Measurements from ENCODE around the gene GPATCH1.

GPATCH1 gene

DNA sequence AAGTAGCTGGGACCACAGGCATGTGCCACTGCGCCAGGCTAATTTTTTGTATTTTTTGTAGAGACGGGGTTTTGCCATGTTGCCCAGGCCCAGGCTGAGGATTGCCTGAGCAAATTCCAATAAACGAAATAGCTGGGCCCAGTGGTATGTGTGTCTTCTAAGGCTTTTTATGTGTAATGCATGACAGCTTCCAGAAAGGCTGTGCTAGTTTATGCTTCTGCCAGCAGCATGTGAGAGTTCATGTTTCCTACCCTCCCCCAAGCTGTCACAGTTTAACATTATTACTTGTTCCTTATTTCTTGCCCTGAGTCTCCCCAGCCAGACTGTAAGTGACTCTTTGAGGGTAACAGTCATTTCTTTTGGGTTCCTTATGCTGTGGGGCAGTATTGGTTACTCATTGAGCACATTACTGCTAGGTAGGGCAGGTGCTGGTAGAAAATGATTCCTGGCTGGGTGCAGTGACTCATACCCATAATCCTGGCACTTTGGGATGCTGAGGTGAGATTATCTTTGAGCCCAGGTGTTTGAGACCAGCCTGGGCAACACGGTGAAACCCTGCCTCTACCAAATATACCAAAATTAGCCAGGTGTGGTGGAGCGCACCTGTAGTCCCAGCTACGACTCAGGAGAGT is 13.6 kb downstream of the GPATCH1 start:
- no peak overlapping the region for H3K4me3 ChIP-seq (ENCODE audit: low read depth, low read length)
- 0 out of 2 replicates have a peak overlapping the region, but pooled peaks have one; percentile 49 for H3K27ac ChIP-seq (ENCODE audit: extremely low read depth, low read depth, low read length)
- POLR2A ChIA-PET, result interaction anchor here (0.7 kb wide), 2 partner anchors 59 to 1460 kb away, joined by 3 to 4 read pairs; no protein-coding TSS in a partner anchor
- peaks cover 74 to 97% of the 10 kb centered on the region in 2 experiments for H3K36me3 ChIP-seq (ENCODE audit: control insufficient read depth in 2 of 2, insufficient read depth in 1 of 2, low read length in 2 of 2)
- H3K4me1 ChIP-seq (ENCODE audit: control insufficient read depth, insufficient read depth, low read length), result no peaks in the 10 kb centered on the region
- TF ChIP-seq, protein P1, sequence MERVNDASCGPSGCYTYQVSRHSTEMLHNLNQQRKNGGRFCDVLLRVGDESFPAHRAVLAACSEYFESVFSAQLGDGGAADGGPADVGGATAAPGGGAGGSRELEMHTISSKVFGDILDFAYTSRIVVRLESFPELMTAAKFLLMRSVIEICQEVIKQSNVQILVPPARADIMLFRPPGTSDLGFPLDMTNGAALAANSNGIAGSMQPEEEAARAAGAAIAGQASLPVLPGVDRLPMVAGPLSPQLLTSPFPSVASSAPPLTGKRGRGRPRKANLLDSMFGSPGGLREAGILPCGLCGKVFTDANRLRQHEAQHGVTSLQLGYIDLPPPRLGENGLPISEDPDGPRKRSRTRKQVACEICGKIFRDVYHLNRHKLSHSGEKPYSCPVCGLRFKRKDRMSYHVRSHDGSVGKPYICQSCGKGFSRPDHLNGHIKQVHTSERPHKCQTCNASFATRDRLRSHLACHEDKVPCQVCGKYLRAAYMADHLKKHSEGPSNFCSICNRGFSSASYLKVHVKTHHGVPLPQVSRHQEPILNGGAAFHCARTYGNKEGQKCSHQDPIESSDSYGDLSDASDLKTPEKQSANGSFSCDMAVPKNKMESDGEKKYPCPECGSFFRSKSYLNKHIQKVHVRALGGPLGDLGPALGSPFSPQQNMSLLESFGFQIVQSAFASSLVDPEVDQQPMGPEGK (tag by site-specific recombination; IDR thresholded peaks at IDR 0.05), result no peak
- no peak for TF ChIP-seq ZXDB (tag by site-specific recombination; IDR thresholded peaks at IDR 0.05)
- no peak for TF ChIP-seq OVOL3 (tag by site-specific recombination; IDR thresholded peaks at IDR 0.05)
- TF ChIP-seq EGR2 (tag by site-specific recombination; IDR thresholded peaks at IDR 0.05; ENCODE audit: low read depth), result no peak
- H3K9me3 ChIP-seq (ENCODE audit: control insufficient read depth, insufficient read depth, low read depth, low read length), result no peaks in the 10 kb centered on the region
- CTCF ChIA-PET, result interaction anchor here (0.5 to 1.9 kb wide), 2 partner anchors 25 to 90 kb away, joined by 4 to 5 read pairs; no protein-coding TSS in a partner anchor

DNA sequence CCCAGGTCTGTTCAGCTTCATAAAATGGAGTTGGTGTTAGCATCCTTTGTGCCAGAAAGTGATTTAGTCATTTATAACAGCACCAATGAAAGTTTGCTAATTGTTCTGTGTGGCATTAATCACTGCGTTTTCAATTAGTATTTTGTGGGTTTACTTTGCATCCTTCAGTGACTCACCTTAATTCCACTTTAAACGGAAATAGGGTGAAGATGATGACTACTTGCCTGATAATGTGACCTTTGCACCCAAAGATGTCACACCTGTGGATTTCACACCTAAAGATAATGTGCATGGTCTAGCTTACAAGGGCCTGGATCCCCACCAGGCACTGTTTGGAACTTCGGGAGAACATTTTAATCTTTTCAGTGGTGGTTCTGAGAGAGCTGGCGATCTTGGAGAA is 15.0 kb downstream of the GPATCH1 start:
- Histone ChIP-seq H3K4me3 (ENCODE audit: low read depth, low read length) (no peak overlapping the region), H3K36me3 (ENCODE audit: control insufficient read depth in 2 of 2, insufficient read depth in 1 of 2, low read length in 2 of 2) (peaks cover 68 to 97% of the 10 kb centered on the region in 2 experiments), H3K27ac (ENCODE audit: extremely low read depth, low read depth, low read length) (no peak overlapping the region), H3K9me3 (ENCODE audit: control insufficient read depth, insufficient read depth, low read depth, low read length) (no peaks in the 10 kb centered on the region), H3K4me1 (ENCODE audit: control insufficient read depth, insufficient read depth, low read length) (no peaks in the 10 kb centered on the region)
- ChIA-PET POLR2A (interaction anchor here (0.5 to 1.0 kb wide), 2 partner anchors 16 to 21 kb away, joined by 3 to 4 read pairs; no protein-coding TSS in a partner anchor), CTCF (interaction anchor here (0.6 to 1.9 kb wide), 4 partner anchors 29 to 406 kb away, joined by 3 to 6 read pairs (median 6); no protein-coding TSS in a partner anchor)
- TF ChIP-seq SCRT1 (tag by site-specific recombination; IDR thresholded peaks at IDR 0.05; ENCODE audit: borderline replicate concordance) (peak; percentile 46; the same call in 1 of the 2 replicates), SCRT2 (tag by site-specific recombination; IDR thresholded peaks at IDR 0.05) (peak; percentile 48; the same call in 1 of the 2 replicates), HOXC10 (CRISPR knock-in tag; IDR thresholded peaks at IDR 0.05) (no peak)

DNA sequence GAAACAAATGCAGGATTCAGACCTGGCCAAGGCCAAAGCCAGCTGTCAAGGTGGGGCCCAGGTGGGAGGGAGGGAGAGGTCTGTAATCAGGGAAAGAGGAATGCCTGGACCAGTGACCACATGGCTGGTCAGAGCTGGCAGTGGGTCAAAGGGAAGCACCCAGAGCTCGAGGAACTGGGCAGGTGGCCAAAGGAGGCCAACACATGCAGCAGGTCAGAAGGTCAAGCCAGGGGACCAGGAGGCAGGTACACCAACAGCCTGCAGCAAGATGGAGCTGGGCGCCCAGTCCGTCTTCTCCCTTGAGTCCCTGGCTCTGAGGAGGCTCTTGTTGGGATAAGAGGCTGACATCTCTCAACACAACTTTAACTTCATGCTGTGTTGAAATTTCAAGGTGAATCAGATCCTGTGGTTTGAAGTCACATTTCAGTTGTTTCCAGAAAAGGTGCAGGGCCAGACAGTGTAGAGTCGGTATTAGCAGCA is 17.1 kb downstream of the GPATCH1 start:
- Histone ChIP-seq H3K36me3 (ENCODE audit: control insufficient read depth in 2 of 2, insufficient read depth in 1 of 2, low read length in 2 of 2) (peaks cover 68 to 98% of the 10 kb centered on the region in 2 experiments), H3K9me3 (ENCODE audit: control insufficient read depth, insufficient read depth, low read depth, low read length) (no peaks in the 10 kb centered on the region), H3K4me3 (ENCODE audit: low read depth, low read length) (no peak overlapping the region), H3K4me1 (ENCODE audit: control insufficient read depth, insufficient read depth, low read length) (no peaks in the 10 kb centered on the region), H3K27ac (ENCODE audit: extremely low read depth, low read depth, low read length) (peak overlapping the region; percentile 16; the same call in 1 of the 2 replicates)
- ChIA-PET POLR2A (interaction anchor here (1.5 kb wide), 1 partner anchor 21 kb away, joined by 6 read pairs; no protein-coding TSS in a partner anchor), CTCF (interaction anchor here (0.6 to 1.9 kb wide), 3 partner anchors 27 to 121 kb away, joined by 3 to 8 read pairs (median 4); no protein-coding TSS in a partner anchor)
- no peak for TF ChIP-seq SP3 (tag by site-specific recombination; IDR thresholded peaks at IDR 0.05)
- TF ChIP-seq KLF16 (tag by site-specific recombination; IDR thresholded peaks at IDR 0.05), result no peak
- no peak for TF ChIP-seq ZNF23 (tag by site-specific recombination; IDR thresholded peaks at IDR 0.05; ENCODE audit: borderline replicate concordance)

DNA sequence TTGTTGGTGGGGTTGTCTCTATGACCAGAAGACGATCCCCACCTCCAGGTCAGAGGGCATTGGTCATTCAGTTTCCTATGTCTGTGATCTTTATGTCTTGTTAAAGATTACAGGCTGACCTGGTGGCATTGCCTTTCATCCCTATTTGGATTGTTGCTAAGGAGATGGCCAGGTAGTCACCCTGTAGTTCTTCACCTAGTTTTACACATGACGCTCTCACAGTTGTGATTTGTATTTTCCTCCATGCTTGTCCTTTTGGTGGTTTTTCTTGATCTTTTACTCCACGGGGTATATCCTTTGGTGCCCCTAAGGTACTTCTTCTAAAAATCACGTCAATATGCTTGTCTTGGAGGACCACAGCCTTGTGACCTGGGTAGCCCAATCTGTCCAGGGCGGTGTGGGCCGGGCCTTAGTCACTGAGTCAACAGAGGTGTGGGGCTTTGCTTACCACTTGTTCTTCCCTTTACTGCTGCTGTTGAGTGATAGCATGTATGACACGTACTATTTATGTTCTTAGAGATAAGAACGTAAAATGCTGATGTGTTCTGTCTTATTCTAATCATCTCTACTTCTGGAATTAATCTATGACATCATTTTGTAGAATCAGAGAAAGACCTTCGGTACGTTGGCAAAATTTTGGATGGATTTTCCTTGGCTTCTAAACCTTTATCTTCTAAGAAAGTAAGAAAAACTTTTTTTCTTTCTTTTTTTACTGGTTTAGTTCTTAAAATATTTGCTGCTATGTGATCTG is 20.1 kb downstream of the GPATCH1 start:
- no peak for TF ChIP-seq ZNF843 (tag by site-specific recombination; IDR thresholded peaks at IDR 0.05)
- TF ChIP-seq KLF1 (tag by site-specific recombination; IDR thresholded peaks at IDR 0.05), result 0 out of 2 replicates have a peak, but pooled peaks have one; percentile 24
- TF ChIP-seq ZNF366 (tag by site-specific recombination; conservative IDR thresholded peaks at IDR 0.05), result no peak
- TF ChIP-seq, protein P2, sequence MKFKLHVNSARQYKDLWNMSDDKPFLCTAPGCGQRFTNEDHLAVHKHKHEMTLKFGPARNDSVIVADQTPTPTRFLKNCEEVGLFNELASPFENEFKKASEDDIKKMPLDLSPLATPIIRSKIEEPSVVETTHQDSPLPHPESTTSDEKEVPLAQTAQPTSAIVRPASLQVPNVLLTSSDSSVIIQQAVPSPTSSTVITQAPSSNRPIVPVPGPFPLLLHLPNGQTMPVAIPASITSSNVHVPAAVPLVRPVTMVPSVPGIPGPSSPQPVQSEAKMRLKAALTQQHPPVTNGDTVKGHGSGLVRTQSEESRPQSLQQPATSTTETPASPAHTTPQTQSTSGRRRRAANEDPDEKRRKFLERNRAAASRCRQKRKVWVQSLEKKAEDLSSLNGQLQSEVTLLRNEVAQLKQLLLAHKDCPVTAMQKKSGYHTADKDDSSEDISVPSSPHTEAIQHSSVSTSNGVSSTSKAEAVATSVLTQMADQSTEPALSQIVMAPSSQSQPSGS (tag by site-specific recombination; IDR thresholded peaks at IDR 0.05; ENCODE audit: low read depth), result peak; percentile 87
- no peak for TF ChIP-seq ZNF571 (tag by site-specific recombination; IDR thresholded peaks at IDR 0.05)
- TF ChIP-seq ZNF629 (tag by site-specific recombination; IDR thresholded peaks at IDR 0.05), result peak; percentile 44; the same call in 1 of the 2 replicates
- Histone ChIP-seq H3K4me1 (ENCODE audit: control insufficient read depth, insufficient read depth, low read length) (no peaks in the 10 kb centered on the region), H3K4me3 (ENCODE audit: low read depth, low read length) (no peak overlapping the region), H3K9me3 (ENCODE audit: control insufficient read depth, insufficient read depth, low read depth, low read length) (no peaks in the 10 kb centered on the region), H3K36me3 (ENCODE audit: control insufficient read depth in 2 of 2, insufficient read depth in 1 of 2, low read length in 2 of 2) (peaks cover 50 to 97% of the 10 kb centered on the region in 2 experiments), H3K27ac (ENCODE audit: extremely low read depth, low read depth, low read length) (no peak overlapping the region)
- POLR2A ChIA-PET, result interaction anchor here (0.7 kb wide), 1 partner anchor 95 kb away, joined by 3 read pairs; no protein-coding TSS in a partner anchor
- CTCF ChIA-PET, result interaction anchor here (0.6 to 1.1 kb wide), 5 partner anchors 24 to 847 kb away, joined by 3 read pairs; no protein-coding TSS in a partner anchor
